DMS 273 treated with DMSO at 0.1 percent for 48 hours (cell line): ENCODE results near the gene ADAMTS1.

Source experiments
- DNase-seq: peaks from one replicate; lab custom pipeline; 2025; lab: John Stamatoyannopoulos, UW

ADAMTS1 gene

DNA sequence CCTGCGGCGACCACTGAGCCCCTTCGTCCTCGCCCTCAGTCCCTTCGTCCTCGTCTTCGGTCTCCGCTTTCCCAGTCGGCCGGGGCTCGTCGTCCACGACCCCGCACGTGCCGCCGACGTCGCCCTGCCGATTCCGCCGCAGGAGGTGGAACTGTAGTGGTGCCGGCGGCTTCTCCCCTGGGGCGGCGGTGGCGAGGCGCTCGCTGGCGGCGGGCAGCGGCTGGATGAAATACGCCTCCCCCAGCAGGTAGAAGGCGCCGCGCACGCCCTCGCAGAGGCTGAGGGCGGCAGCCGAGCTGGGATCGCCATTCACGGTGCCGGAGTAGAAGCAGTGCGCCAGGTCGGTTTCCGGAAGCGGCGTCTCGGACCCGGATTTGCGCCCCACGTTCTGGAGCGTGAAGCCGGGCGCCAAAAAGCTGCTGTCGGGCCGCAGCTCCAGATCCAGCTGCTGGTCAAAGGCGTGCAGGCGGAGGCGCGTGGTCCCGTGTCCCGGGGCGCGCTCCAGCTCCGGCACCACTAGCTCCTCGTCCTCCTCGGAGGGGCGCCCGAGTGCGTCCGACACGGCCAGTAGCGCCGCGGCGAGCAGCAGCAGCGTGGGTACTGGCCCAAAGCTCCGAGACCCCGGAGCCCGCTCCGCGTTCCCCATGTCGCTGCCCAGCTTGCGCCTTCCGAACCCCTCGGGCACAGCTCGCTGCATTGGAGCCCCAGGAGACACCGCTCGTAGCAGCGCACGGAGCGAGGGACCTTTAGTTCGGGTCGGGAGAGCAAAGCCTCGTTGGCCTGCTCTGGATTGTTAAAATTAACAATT, 747 bp downstream of the ADAMTS1 start:
- DNase-seq = no peak

DNA sequence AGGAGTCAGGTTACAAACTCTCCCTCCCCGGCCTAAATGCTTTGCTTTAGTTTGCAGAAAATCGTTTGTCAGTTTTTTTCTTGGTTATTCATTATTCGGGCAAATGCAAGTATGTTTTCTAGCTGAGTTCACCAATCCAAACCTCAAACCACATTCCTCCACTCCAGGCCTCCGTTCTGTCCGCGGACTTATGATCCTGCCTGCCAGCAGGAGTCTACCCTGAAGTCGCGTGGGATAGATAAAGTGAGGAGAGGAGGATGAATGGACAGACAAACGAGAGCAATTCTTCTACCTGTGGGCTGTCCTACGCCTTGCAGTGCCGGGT, 1.3 kb downstream of the ADAMTS1 start:
- no peak for DNase-seq

DNA sequence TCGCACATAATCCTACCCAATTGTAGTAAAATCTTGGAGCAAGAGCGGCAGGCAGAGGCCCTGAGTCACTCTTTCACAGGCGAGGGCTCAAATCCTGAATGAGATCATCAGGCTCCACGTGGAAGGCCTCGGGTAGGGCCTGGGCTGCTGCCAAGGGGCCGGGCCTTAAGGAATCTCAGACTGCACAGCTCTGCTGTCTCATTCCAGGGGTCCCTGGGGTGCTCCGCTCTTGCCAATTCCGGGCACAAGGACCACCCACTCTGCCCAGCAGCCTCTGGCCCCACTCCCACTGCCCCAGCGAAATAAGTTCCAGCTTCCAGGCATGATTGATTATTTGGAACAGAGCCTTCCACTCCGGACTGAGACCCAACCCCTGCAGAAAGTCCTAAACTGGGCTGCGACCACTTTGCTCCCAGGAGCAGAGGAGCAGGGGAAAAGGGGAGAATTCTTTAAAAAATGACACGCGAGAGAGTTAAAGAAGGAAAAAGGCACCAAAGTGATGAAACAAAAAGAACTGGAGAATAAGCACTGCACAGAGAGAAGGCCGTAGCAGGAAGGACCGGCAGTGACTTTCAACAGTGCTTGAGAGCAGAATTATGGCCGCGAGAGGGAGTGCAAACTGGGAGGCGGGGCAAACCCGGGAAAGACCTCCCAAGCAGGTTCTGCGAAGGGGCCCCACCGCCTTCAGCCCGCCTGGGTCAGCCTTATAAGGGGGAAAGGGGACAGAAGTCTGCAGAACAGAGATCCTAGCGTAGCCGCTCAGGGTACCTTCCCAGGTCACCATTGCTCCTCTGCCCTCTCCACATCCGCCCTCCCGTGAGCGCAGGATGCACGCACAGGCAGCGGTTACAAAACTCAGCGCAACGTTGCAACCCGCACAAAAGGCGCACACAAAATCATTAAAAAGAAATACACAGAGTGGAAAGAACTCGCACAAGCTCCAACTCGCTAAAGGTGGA, 2.0 kb downstream of the ADAMTS1 start:
- DNase-seq = no peak

DNA sequence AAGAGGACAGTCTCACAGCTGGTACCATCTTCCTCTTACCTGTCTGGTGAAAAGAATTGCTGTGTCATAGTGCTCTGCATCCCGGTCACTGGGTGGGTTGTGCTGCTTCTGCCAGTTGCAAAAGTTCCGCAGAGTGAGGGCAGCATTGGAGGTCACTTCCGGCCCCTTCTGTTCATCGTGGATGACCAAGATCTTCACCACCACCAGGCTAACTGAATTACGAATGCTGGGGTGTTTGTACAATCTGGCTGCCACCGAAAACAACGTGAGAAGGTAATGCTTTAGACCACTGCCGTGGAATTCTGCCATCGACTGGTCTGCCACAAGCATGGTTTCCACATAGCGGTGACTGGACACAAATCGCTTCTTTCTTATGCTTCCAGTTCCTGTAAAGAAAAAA, 2.9 kb downstream of the ADAMTS1 start:
- DNase-seq = no peak

DNA sequence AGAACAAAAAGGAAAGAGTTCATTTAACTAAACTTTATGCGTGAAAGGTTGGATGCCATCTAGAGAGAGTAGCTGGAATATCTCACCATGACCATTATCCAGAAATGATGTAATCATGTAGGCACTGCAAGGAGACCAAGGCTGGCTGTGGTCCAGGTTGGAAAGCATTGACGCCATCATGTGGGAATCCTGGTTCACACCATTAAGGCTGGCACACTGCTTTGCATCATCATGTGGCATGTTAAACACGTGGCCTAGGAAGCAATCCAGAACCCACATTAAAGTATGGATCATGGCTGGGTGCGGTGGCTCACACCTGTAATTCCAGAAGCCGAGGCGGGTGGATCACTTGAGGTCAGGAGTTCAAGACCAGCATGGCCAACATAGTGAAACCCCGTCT, 4.3 kb downstream of the ADAMTS1 start:
- no peak for DNase-seq

DNA sequence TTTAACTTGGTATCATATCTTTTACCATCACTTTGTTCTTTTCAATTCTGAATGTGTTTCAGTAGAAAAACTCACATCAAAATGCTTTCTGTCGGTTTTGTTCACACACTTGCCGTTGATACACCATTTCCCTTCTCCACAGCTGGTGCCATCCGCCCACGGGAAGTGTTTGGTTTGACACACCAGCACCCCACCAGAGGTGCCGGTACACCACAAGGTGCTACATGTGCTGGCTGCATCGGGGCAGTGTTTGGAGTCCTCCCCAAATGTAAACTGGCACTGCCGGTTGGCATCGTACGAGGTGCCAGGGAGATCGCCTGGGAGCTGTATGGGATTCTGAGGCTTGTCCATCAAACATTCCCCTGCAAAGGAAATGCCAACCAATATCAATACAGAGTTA, 5.0 kb downstream of the ADAMTS1 start:
- no peak for DNase-seq

DNA sequence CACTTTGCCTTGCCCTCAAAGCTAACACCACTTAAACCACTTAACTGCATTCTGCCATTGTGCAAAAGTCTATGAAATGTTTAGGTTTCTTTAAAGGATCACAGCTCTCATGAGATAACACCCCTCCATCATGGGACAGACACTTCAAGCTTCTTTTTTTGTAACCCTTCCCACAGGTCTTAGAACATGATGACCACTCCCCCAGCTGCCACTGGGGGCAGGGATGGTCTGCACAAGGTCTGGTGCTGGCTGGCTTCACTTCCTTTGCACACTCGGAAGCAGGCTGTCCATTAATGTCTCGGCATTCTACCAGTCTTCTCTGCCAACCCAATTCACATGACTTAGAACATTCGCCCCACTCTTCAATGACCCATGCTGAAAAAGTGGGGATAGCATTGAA, 7.7 kb downstream of the ADAMTS1 start:
- no peak for DNase-seq

DNA sequence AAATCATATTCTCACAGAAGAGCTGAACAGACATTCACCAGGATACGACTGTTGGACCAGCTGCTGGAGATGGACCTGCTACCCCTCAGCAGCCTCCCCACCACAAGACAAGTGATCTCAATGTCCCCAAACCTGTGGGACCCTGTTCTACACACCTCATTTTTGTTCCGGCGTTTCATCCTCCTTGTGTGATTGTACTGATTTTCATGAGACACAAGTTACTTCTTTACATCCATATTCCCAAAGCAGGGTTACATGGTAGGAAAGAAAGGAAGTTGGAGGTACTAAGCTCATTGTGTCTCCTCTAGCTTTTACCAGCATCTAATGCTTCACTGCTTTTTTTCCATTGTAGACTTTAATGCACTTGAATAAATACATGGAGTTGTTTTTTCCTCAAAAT, 8.7 kb downstream of the ADAMTS1 start:
- DNase-seq = no peak

DNA sequence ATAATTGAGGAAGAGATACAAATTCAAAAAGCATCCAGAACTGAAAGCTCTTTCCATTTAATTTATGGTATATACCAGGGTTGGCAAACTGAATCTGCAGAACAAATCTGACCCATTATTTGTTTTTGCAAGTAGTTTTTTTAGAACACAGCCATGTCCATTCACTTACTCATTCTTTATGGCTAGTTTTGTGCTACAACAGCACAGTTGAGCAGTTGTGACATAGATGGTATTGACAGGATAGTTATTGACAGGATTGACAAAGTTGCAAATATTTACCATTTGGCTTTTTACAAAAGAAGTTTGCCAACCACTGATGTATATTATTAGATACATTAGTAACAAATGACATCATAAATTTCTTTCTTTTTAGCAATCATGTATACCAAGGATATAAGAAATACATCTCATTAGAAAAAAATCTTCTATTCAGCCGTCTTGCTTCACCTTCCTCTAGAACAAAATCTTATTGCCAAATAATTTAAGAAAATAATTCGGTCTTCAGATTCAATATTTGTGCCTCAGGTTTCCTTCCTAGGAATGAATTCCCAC, 9.4 kb downstream of the ADAMTS1 start:
- no peak for DNase-seq

DNA sequence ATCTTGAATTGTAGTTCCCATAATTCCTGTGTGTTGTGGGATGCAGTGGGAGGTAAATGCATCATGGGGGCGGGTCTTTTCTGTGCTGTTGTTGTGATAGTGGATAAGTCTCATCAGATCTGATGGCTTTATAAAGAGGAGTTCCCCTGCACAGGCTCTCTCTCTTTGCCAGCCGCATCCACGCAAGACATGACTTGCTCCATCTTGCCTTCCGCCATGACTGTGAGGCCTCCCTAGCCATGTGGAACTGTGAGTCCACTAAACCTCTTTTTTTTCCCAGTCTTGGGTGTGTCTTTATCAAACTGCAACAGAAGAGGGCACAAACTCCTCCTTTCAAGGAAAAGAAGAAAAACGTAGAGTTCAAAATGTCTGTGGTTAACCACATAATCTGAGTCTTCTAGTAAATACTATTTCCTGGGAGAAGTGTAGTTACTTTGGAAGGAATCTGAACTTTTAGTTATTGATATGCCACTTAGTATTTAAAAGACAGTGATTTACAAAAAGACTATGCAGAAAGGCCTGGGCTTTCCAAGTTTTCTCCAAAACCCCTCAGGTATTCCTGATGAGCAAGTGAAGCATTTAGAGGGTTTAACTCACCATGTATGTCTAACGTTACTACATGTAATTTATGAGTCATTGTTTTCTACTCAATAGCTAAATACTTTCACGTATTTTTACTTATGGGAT, 10.0 kb downstream of the ADAMTS1 start:
- no peak for DNase-seq

DNA sequence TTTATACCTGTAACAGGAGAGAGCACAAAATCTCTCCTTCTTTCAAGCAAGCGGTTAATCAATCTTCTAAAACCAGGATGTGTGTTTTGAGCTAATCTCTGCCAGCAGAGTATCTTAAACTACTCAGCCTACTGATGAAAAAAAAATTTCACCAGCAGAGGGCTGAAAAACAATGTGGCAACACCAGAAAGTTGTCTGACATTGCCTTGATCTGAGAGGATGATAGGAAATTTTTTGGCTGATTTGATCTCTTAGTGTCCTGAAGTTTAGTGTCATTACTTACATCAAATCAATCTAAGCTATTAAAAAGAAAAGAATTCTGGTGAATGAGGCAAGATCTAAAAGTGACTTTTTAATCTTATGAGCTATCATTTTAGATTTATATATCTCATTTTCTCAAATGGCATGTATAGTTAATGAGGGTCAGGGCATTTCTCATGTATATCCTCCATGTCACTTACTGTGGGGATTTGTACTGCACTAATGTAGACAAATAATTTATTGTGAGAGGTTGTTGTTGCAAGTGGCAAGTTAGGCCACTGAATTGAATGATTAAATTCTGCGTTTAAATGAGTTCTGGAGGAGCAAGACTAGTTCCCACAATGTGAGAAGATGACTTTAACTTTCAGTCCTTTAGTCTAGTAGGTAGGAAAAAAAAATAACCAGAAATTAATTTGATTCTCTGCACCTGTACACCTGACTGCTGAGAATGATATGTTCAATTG, 10.9 kb downstream of the ADAMTS1 start:
- no peak for DNase-seq

DNA sequence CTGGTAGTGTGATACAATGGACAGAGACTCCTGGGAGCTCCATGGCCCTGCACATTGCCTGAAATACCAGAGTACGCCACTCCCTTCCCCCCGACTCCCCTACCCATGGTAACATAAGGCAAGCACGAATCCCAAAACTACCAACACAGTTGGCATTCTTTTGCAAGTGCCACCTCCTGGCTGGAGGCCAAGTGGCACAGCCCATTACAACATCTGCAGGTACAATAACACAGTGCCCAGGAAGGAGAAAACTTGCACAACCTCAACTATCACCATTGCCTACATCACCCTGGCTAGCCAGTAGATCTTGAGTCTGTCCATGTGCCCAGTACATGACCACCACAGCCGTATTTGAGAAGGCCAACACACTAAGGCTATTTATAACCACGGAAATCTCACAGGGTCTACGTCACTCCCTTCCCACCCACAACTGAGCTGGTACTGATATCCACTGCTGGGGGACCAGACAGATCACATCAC, 11.7 kb downstream of the ADAMTS1 start:
- DNase-seq = no peak

DNA sequence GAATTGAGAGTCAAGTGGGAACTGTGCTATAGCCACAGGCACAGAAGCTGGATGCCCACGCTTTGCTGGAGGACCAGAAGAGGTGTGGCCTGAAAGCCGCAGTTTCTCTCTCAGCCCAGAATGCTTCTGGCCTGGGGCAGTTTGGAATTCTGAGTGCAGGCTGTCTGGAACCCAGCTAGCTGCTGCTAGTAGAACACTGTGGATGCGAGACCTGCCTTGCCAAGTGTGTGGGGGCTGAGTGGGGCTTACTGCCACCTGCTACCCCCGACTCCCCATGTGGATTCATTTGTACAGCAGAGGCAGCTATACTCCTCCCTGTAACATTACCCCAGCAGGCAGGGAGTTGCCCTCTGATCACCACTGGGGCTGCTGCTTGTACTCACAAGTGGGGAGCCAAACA, 12.2 kb downstream of the ADAMTS1 start:
- DNase-seq = no peak

DNA sequence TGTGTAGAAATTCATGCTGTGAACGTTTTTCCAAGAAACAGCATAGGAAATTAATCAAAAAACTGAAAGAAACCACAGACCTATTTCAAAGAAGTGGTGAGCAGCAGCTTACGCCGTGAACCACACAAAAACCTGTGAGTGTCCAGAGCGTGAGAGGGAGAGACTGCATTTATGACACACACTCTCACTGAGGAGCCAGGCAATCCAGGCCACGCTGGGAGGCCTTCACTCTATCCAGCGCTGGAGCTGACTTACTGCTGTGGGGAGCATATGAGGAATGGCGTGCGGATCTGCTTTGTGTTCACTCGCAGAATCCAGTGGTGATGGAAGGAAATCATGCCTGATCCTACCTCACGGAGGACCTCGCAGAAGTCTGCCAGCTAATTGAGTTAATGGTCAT, 12.7 kb downstream of the ADAMTS1 start:
- no peak for DNase-seq

DNA sequence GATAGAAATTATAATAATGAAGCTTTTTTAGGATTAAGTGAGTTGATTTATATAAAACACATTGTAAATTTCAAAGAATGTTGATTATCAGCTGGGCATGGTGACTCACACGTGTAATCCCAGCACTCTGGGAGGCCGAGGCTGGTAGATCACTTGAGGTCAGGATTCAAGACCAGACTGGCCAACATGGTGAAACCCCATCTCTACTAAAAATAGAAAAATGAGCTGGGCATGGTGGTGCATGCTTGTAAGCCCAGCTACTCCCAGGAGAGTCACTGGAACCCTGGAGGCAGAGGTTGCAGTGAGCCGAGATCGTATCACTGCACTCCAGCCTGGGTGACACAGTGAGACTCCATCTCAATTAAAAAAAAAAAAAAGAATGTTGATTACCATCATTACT, 18.4 kb downstream of the ADAMTS1 start:
- DNase-seq = no peak

DNA sequence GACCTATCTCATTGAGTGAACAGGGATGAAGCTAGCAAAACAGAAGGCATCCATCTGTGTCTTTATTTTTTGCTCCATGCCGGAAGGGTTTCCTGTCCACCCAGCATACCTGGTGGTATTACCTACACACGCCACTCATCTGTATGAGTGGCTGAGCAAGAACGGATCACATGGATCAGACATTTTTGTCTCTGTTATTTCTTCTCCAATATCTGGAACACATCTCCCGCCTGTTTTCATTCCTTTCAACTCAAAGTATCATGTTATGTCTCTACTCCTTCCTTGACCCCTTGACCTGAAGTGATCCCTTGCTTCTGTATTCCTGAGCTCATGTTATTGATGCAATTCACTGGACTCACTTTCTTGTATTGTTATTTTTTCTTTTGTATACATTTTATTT, 24.7 kb downstream of the ADAMTS1 start:
- no peak for DNase-seq

DNA sequence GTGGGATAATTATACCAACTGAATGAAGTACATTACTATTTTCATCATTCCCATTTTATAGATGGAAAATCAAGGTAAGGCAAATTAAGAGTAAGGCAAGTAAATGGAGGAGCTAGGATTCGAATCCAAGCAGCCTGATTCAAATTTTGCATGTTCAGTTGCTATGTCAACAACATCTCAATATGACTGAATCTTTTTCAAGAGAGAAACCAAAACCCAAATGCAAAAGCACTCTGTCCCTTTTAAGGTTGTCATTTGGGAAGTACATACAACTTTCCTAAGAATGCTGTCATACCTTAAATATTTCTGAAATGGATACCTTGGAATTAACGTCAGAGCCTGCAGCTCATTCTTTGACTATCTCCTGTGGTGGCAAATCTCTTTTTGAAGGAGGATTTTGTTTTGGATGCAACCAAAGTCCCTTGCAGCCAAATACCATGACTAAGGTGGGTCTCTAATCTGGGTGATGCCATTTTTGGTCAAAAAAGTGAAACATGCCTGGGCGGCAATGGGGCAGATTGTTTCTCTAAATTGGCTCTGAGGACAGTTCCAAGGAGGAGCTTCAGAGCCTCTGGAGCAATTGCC, 25.4 kb downstream of the ADAMTS1 start:
- no peak for DNase-seq

DNA sequence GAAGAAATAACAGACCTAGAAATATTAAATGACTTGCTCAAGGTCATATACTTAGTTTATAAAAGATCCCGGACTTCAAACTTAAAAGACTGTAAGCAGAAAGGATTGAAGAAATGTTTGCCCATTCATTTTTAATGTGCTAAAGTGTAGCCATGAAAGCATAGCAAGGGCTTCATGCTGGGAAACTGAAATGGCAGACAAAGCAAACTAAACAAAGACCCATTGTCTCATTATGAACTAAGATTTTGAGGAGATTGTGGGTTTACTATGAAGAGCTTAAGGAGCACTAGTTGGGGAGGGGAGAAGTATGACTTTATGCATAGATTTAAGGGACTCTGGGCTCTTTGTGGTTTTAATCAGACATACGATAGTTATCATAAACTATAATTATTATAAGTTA, 26.3 kb downstream of the ADAMTS1 start:
- no peak for DNase-seq

DNA sequence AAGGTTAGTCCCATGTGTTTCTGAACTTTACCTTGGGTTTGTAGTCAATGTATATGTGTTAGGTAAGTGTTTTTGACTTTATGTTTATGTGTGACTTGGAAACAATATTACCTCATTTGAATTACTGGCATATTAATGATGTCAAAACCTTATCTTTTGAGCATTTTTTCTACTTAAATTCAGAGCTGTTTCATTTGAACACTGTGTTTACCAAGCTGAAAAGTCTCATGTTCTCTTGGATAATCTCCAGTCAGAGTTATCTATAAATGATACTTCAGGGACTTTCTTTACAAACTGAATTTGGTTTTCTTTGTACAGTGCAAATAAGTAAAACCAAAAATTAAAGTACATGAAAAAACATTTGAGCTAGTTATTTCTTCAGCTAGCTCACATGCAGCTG, 30.0 kb downstream of the ADAMTS1 start:
- no peak for DNase-seq

DNA sequence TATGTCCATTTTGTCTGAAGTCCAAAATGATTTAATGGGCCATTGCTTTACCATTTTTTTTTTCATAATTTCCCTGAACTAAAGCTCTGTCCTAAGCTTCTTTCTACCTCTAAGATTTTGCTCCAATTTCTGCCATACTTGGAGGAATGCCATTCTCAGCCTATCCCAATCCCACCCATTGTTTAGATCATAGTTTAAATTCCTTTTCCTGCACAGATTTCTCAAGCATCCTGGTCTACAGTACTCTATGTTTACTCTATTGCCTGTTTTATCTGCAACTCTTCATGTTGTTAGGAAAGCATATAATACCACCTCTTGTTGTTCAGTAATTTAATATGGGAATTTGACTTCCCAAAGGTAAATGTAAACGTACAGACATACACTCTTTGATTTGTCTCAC, 30.8 kb downstream of the ADAMTS1 start:
- no peak for DNase-seq

DNA sequence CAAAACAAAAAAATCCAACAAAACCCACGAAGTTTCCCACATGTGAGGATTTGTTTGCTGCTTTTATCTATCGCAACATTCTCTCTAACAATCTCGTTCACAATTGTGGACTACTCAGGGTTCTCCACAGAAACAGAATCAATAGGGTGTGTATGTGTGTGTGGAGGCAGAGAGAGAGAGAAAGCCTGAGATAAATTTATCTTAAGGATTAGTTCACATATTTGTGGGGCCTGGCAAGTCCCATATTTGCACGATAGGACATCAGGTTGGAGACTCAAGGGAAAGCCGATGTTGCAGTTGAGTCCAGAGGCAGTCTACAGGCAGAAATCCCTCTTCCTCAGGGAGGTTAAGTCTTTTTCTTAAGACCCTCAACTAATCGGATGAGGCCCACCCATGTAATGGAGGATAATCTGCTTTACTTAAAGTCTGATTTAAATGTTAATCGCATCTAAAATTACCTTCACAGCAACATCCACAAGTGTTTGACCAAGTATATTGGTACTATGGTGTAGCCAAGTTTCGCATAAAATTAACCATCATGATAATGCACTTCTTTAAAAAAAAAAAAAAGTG, 31.7 kb downstream of the ADAMTS1 start:
- no peak for DNase-seq
